Testis (tissue), 2 donors: ENCODE results near the gene FDXR.

Experiments
- CTCF ChIP-seq, 3 experiments: fragments of 450-650 bp in 2 of 3; fragments of 200-600 bp in 1 of 3; sonication (generic) in 1 of 3; IDR thresholded peaks; one replicate each; pipeline ENCODE4 v1.5.1; 2016 to 2019; ENCODE audit warnings: antibody characterized with exemption in 3 of 3, mild to moderate bottlenecking in 2 of 3, moderate library complexity in 1 of 3
- POLR2A ChIP-seq: fragments of 450-650 bp; IDR thresholded peaks from one replicate; pipeline ENCODE4 v1.6.1; 2017; ENCODE audit warnings: antibody characterized with exemption, mild to moderate bottlenecking, moderate library complexity

GRCh38 chr17:74830861-74831260 lies 41.9 kb downstream of the FDXR start:
- TF ChIP-seq POLR2A, result no peak
- no peak for TF ChIP-seq CTCF (IDR thresholded peaks at IDR 0.05)
